Thyroid gland (tissue), 4 donors: ENCODE results near the gene INPP5K. TPM values are rescaled to one million over a fixed set of nuclear protein-coding genes. Genes with fewer than 3 reads are reported as not detected.

Experiments
- DNase-seq, 2 donors: peaks; one replicate each; pipeline ENCODE4 v3.0.0-alpha.2; 2019
- H3K27ac ChIP-seq, 3 donors: fragments of 200-600 bp; sonication (generic); 1 replicate in 2 of 3; 2 replicates in 1 of 3; pipeline ENCODE4 v1.5.1; 2016 to 2019; ENCODE audit warnings: mild to moderate bottlenecking in 1 of 3, moderate library complexity in 1 of 3
- H3K27me3 ChIP-seq: fragments of 200-600 bp; sonication (generic); one replicate; pipeline ENCODE4 v1.5.1; 2019
- H3K36me3 ChIP-seq, 2 donors: fragments of 200-600 bp; sonication (generic); one replicate each; pipeline ENCODE4 v1.5.1; 2016 to 2019
- H3K4me1 ChIP-seq, 2 donors: fragments of 200-600 bp; sonication (generic); one replicate each; pipeline ENCODE4 v1.5.1; 2017 to 2019
- H3K4me3 ChIP-seq, 3 donors: fragments of 200-600 bp; sonication (generic); replicated peaks in 1 of 3; 1 replicate in 2 of 3; 2 replicates in 1 of 3; pipeline ENCODE4 v1.5.1; 2016; ENCODE audit warnings: mild to moderate bottlenecking in 1 of 3
- H3K9me3 ChIP-seq: fragments of 200-600 bp; sonication (generic); one replicate; pipeline ENCODE4 v1.5.1; 2017
- POLR2A ChIP-seq, 2 donors: fragments of 450-650 bp; IDR thresholded peaks; one replicate each; pipeline ENCODE4 v1.6.1; 2017; ENCODE audit warnings: antibody characterized with exemption in 2 of 2, mild to moderate bottlenecking in 2 of 2, moderate library complexity in 1 of 2
- WGBS, 2 donors: methylation state at CpG; one replicate each; pipeline ENCODE4 v1.1.5; 2017; 5-methylcytosine and 5-hydroxymethylcytosine counted together
- intact Hi-C: fragments of 100-400 bp; cut with DNase I; formaldehyde crosslinking; loops from one replicate; pipeline ENCODE4 v1.15.1; 2023
- total RNA-seq, 4 donors: library from RNA; depleted of rRNA; stranded (reverse); fragments of >200 nt; gene quantifications; one replicate each; pipeline ENCODE4 v1.2.3, GENCODE V29; 2016
- TF ChIP-seq, protein P1 (sequence below), 6 experiments: fragments of 200-600 bp in 3 of 6; fragments of 450-650 bp in 3 of 6; sonication (generic) in 3 of 6; IDR thresholded peaks; one replicate each; pipeline ENCODE4 v1.5.1; 2016 to 2019; ENCODE audit warnings: antibody characterized with exemption in 6 of 6, mild to moderate bottlenecking in 2 of 6, inconsistent platforms in 1 of 6, moderate library complexity in 1 of 6

The INPP5K gene
- total RNA-seq, 4 donors from 2014 or later = 124 to 285 (median 158) TPM

DNA sequence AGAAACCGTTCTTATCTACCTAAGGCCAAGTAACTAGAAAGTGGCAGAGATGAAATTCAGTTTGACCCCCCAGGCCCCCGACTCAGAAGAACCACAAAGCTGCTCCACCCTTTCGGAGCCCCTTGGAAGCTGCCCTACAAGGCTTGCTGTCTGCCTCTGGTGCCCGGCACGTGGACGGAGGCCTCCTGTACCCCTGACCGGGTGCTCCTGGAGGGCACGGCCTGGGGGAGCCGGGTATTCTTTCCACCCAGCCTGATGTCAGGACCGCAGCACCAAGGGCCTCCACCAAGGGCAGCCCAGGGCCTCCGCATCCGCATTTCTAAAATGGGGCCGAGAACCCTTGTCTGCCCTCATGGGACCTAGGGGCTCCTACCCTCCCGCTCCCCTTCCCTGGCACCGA lies 44.9 kb downstream of the INPP5K start:
- intact Hi-C loops = no loop called here
- peaks cover 59 to 64% of the 10 kb centered on the region in 2 donors for H3K36me3 ChIP-seq
- WGBS, 2 donors = 90 to 97% methylated on average over 13 of the region's 15 CpGs
- DNase-seq = no peak
- no peak for TF ChIP-seq POLR2A (IDR thresholded peaks at IDR 0.05)
- TF ChIP-seq, protein P1, sequence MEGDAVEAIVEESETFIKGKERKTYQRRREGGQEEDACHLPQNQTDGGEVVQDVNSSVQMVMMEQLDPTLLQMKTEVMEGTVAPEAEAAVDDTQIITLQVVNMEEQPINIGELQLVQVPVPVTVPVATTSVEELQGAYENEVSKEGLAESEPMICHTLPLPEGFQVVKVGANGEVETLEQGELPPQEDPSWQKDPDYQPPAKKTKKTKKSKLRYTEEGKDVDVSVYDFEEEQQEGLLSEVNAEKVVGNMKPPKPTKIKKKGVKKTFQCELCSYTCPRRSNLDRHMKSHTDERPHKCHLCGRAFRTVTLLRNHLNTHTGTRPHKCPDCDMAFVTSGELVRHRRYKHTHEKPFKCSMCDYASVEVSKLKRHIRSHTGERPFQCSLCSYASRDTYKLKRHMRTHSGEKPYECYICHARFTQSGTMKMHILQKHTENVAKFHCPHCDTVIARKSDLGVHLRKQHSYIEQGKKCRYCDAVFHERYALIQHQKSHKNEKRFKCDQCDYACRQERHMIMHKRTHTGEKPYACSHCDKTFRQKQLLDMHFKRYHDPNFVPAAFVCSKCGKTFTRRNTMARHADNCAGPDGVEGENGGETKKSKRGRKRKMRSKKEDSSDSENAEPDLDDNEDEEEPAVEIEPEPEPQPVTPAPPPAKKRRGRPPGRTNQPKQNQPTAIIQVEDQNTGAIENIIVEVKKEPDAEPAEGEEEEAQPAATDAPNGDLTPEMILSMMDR (IDR thresholded peaks at IDR 0.05) = no peak
- no peaks in the 10 kb centered on the region for H3K27me3 ChIP-seq
- H3K4me1 ChIP-seq = peaks cover 6 to 13% of the 10 kb centered on the region in 2 donors
- H3K9me3 ChIP-seq = no peaks in the 10 kb centered on the region
- no peak overlapping the region for H3K27ac ChIP-seq
- no peak overlapping the region for H3K4me3 ChIP-seq

GRCh38 chr17:1470755-1471462 lies 45.5 kb downstream of the INPP5K start:
- H3K27me3 ChIP-seq = no peaks in the 10 kb centered on the region
- no peak overlapping the region for H3K27ac ChIP-seq
- DNase-seq = no peak
- no peaks in the 10 kb centered on the region for H3K9me3 ChIP-seq
- 88 to 95% methylated on average over 25 of the region's 25 CpGs for WGBS, 2 donors
- no peak for TF ChIP-seq POLR2A (IDR thresholded peaks at IDR 0.05)
- TF ChIP-seq, protein P1 (IDR thresholded peaks at IDR 0.05) = no peak
- no peak overlapping the region for H3K4me3 ChIP-seq
- H3K4me1 ChIP-seq = peaks cover 2 to 8% of the 10 kb centered on the region in 2 donors
- intact Hi-C loops = no loop called here
- peaks cover 56 to 64% of the 10 kb centered on the region in 2 donors for H3K36me3 ChIP-seq

- Histone ChIP-seq H3K9me3 (no peaks in the 10 kb centered on the region), H3K27ac (no peak overlapping the region), H3K27me3 (no peaks in the 10 kb centered on the region), H3K36me3 (peaks cover 61 to 64% of the 10 kb centered on the region in 2 donors), H3K4me1 (peaks cover 2 to 4% of the 10 kb centered on the region in 2 donors), H3K4me3 (no peak overlapping the region)
- TF ChIP-seq, protein P1 (IDR thresholded peaks at IDR 0.05) = no peak
- TF ChIP-seq POLR2A (IDR thresholded peaks at IDR 0.05) = no peak
- DNase-seq = no peak
- intact Hi-C loops = no loop called here
- 89 to 92% methylated on average over 18 to 33 of the region's 33 CpGs for WGBS, 2 donors
These were observed 46.2 kb downstream of the INPP5K start for GRCh38 chr17:1470071-1470754.

- no peaks in the 10 kb centered on the region for H3K4me1 ChIP-seq
- H3K36me3 ChIP-seq = peaks cover 60 to 70% of the 10 kb centered on the region in 2 donors
- TF ChIP-seq, protein P1 (IDR thresholded peaks at IDR 0.05) = no peak
- TF ChIP-seq POLR2A (IDR thresholded peaks at IDR 0.05) = no peak
- no peak overlapping the region for H3K4me3 ChIP-seq
- no peaks in the 10 kb centered on the region for H3K27me3 ChIP-seq
- H3K9me3 ChIP-seq = no peaks in the 10 kb centered on the region
- no peak overlapping the region for H3K27ac ChIP-seq
- 86 to 89% methylated on average over 28 of the region's 28 CpGs for WGBS, 2 donors
- intact Hi-C loops = no loop called here
- DNase-seq = no peak
These were observed 47.1 kb downstream of the INPP5K start for GRCh38 chr17:1469231-1469852.
